IMR-90 (cell line): ENCODE results near the gene EXOC4. TPM values are rescaled to one million over a fixed set of nuclear protein-coding genes. Genes with fewer than 3 reads are reported as not detected.

Source experiments
- ATAC-seq: fragments of 200-7000 bp; cut with Tn5 transposase; 2 replicates; pipeline ENCODE4 v1.9.1; 2020; ENCODE audit warnings: low read depth, mild to moderate bottlenecking, moderate library complexity
- BruUV-seq: library from RNA; stranded (reverse); fragments of 400-500 nt; replicated peaks from 2 replicates; lab custom pipeline; 2021; lab: Mats Ljungman, UMichigan
- CTCF ChIA-PET: fragments of 300-600 bp; formaldehyde crosslinking; extraction: SDS; loops from one replicate; lab custom pipeline; 2021; ENCODE audit warnings: antibody characterized with exemption; lab: Yijun Ruan, JAX
- POLR2A ChIA-PET: fragments of 300-600 bp; sonication (Branson Sonifier 250); formaldehyde crosslinking; loops from one replicate; lab custom pipeline; 2022; ENCODE audit warnings: antibody characterized with exemption; ENCODE audit not compliant: unreplicated experiment; lab: Charles Lee
- DNase-seq: peaks from one replicate; pipeline ENCODE4 v3.0.0; 2013
- H2AFZ ChIP-seq: replicated peaks from 2 replicates; pipeline ENCODE3; 2013; ENCODE audit warnings: low read length, mild to moderate bottlenecking; ENCODE audit not compliant: poor library complexity
- H2AK5ac ChIP-seq: 2 replicates; pipeline ENCODE4 v1.6.1; 2013; ENCODE audit warnings: low read depth, low read length, inconsistent platforms
- H2AK9ac ChIP-seq: replicated peaks from 2 replicates; pipeline ENCODE3; 2013; ENCODE audit warnings: mild to moderate bottlenecking, low read depth, low read length, moderate library complexity; ENCODE audit not compliant: poor library complexity
- H2BK120ac ChIP-seq: 2 replicates; pipeline ENCODE4 v1.6.1; 2013; ENCODE audit warnings: low read depth, low read length, inconsistent platforms
- H2BK15ac ChIP-seq: 3 replicates; pipeline ENCODE4 v1.6.1; 2013; ENCODE audit warnings: low read depth, low read length, inconsistent platforms
- H2BK20ac ChIP-seq: 2 replicates; pipeline ENCODE4 v1.6.1; 2013; ENCODE audit warnings: low read depth, mild to moderate bottlenecking, inconsistent platforms, low read length, moderate library complexity
- H2BK5ac ChIP-seq: 2 replicates; pipeline ENCODE4 v1.6.1; 2013; ENCODE audit warnings: mild to moderate bottlenecking, low read depth, low read length, inconsistent platforms; ENCODE audit not compliant: poor library complexity, severe bottlenecking
- H3K14ac ChIP-seq: replicated peaks from 2 replicates; pipeline ENCODE4 v1.6.1; 2013; ENCODE audit warnings: low read depth, low read length, inconsistent platforms
- H3K18ac ChIP-seq: 2 replicates; pipeline ENCODE4 v1.6.1; 2013; ENCODE audit warnings: low read depth, low read length, control low read depth
- H3K23ac ChIP-seq: 2 replicates; pipeline ENCODE4 v1.6.1; 2013; ENCODE audit warnings: low read depth, low read length, inconsistent platforms
- H3K27ac ChIP-seq: 2 replicates; pipeline ENCODE4 v1.5.1; 2013; ENCODE audit warnings: mild to moderate bottlenecking, control low read depth, low read length; ENCODE audit not compliant: insufficient read depth
- H3K27me3 ChIP-seq: 2 replicates; pipeline ENCODE4 v1.6.1; 2013; ENCODE audit warnings: low read length; ENCODE audit not compliant: control insufficient read depth, insufficient read depth
- H3K36me3 ChIP-seq: 2 replicates; pipeline ENCODE4 v1.6.1; 2013; ENCODE audit warnings: low read length, mixed read lengths; ENCODE audit not compliant: control insufficient read depth, insufficient read depth
- H3K4ac ChIP-seq: 2 replicates; pipeline ENCODE4 v1.6.1; 2013; ENCODE audit warnings: low read depth, low read length, inconsistent platforms
- H3K4me1 ChIP-seq: 2 replicates; pipeline ENCODE4 v1.6.1; 2013; ENCODE audit warnings: low read length, mixed read lengths; ENCODE audit not compliant: control insufficient read depth, insufficient read depth
- H3K4me2 ChIP-seq: 2 replicates; pipeline ENCODE4 v1.6.1; 2013; ENCODE audit warnings: low read depth, mild to moderate bottlenecking, control low read depth, low read length, moderate library complexity
- H3K4me3 ChIP-seq: 2 replicates; pipeline ENCODE4 v1.5.1; 2013; ENCODE audit warnings: low read depth, mild to moderate bottlenecking, control low read depth, low read length, moderate library complexity; ENCODE audit not compliant: insufficient read depth
- H3K56ac ChIP-seq: 2 replicates; pipeline ENCODE4 v1.6.1; 2013; ENCODE audit warnings: low read length, inconsistent platforms; ENCODE audit not compliant: insufficient read depth; ENCODE audit errors: extremely low read depth
- H3K79me1 ChIP-seq, 2 experiments: 2 replicates each; pipeline ENCODE4 v1.6.1; 2013; ENCODE audit warnings: low read length in 2 of 2, inconsistent platforms in 1 of 2, low read depth in 1 of 2
- H3K9ac ChIP-seq: 2 replicates; pipeline ENCODE4 v1.6.1; 2013; ENCODE audit warnings: low read depth, low read length, control low read depth
- H3K9me1 ChIP-seq: 2 replicates; pipeline ENCODE4 v1.6.1; 2013; ENCODE audit warnings: low read length, inconsistent platforms; ENCODE audit not compliant: insufficient read depth
- H3K9me3 ChIP-seq: 2 replicates; pipeline ENCODE4 v1.6.1; 2013; ENCODE audit warnings: low read length; ENCODE audit not compliant: control insufficient read depth, insufficient read depth
- H4K20me1 ChIP-seq: 2 replicates; pipeline ENCODE4 v1.6.1; 2013; ENCODE audit warnings: low read length, inconsistent platforms; ENCODE audit not compliant: insufficient read depth
- H4K5ac ChIP-seq: 2 replicates; pipeline ENCODE4 v1.6.1; 2013; ENCODE audit warnings: mild to moderate bottlenecking, low read depth, low read length, control low read depth
- H4K8ac ChIP-seq, 2 experiments: 2 replicates each; pipeline ENCODE4 v1.6.1; 2013; ENCODE audit warnings: low read depth in 2 of 2, low read length in 2 of 2, control low read depth in 1 of 2, inconsistent platforms in 1 of 2
- H4K91ac ChIP-seq: 2 replicates; pipeline ENCODE4 v1.6.1; 2013; ENCODE audit warnings: low read depth, low read length, inconsistent platforms; ENCODE audit not compliant: insufficient read depth
- BHLHE40 ChIP-seq: fragments of 150-350 bp; IDR thresholded peaks from 2 replicates; pipeline ENCODE4 v1.6.1; 2016; ENCODE audit warnings: mild to moderate bottlenecking, low read depth, low read length
- CHD1 ChIP-seq: IDR thresholded peaks from 2 replicates; pipeline ENCODE4 v1.6.1; 2012; ENCODE audit warnings: low read depth, low read length, improper control_type of control experiment
- MAFK ChIP-seq: IDR thresholded peaks from 2 replicates; pipeline ENCODE4 v1.6.1; 2012; ENCODE audit warnings: low read depth, low read length, improper control_type of control experiment
- MAZ ChIP-seq: IDR thresholded peaks from 2 replicates; pipeline ENCODE4 v1.6.1; 2012; ENCODE audit warnings: low read depth, mild to moderate bottlenecking, low read length, improper control_type of control experiment, moderate library complexity, borderline replicate concordance
- NFE2L2 ChIP-seq: fragments of 150-350 bp; IDR thresholded peaks from 2 replicates; pipeline ENCODE4 v1.6.1; 2016; ENCODE audit warnings: low read depth, mild to moderate bottlenecking, low read length
- RAD21 ChIP-seq: IDR thresholded peaks from 2 replicates; pipeline ENCODE4 v1.6.1; 2012; ENCODE audit warnings: low read length, improper control_type of control experiment
- RCOR1 ChIP-seq: IDR thresholded peaks from 2 replicates; pipeline ENCODE4 v1.6.1; 2012; ENCODE audit warnings: mild to moderate bottlenecking, low read length, improper control_type of control experiment; ENCODE audit not compliant: insufficient replicate concordance
- SMC3 ChIP-seq: fragments of 150-350 bp; IDR thresholded peaks from 2 replicates; pipeline ENCODE4 v1.6.1; 2016; ENCODE audit warnings: low read depth, mild to moderate bottlenecking, antibody characterized with exemption, low read length, moderate library complexity
- WGBS, 2 experiments: methylation state at CpG; one replicate each; pipeline versions ENCODE4 v1.1.5 to v1.1.7; 2013; ENCODE audit warnings: missing lambda C conversion rate in 2 of 2; ENCODE audit not compliant: insufficient read length in 1 of 2; ENCODE audit errors: extremely low coverage in 2 of 2; 5-methylcytosine and 5-hydroxymethylcytosine counted together
- dilution Hi-C: fragments of 300-500 bp; cut with HindIII; formaldehyde crosslinking; loops from one replicate; pipeline ENCODE4 v1.14.3; 2018; ENCODE audit warnings: low sequenced_read_pairs; ENCODE audit not compliant: unreplicated experiment
- in situ Hi-C: fragments of 300-500 bp; cut with MboI; formaldehyde crosslinking; loops from 3 replicates; pipeline ENCODE4 v1.14.3; 2019; ENCODE audit warnings: low sequenced_read_pairs, inconsistent platforms, mixed read lengths
- intact Hi-C: fragments of 100-400 bp; cut with micrococcal nuclease; formaldehyde crosslinking; loops from 2 replicates; pipeline ENCODE4 v1.10.0; 2022
- polyA plus RNA-seq, 3 experiments: library from polyadenylated mRNA; depleted of rRNA; stranded (reverse); fragments of >200 nt; gene quantifications; 2 replicates each; pipeline ENCODE4 v1.2.3, GENCODE V29; 2012; ENCODE audit warnings: low replicate concordance in 1 of 3
- total RNA-seq: library from RNA; depleted of rRNA; stranded (reverse); fragments of >200 nt; gene quantifications from 2 replicates; pipeline ENCODE4 v1.2.3, GENCODE V29; 2012
- TF ChIP-seq, protein P1 (sequence below): conservative IDR thresholded peaks from 2 replicates; pipeline ENCODE4 v1.5.1; 2012; ENCODE audit warnings: mild to moderate bottlenecking, low read depth, low read length, improper control_type of control experiment
- TF ChIP-seq, protein P2 (sequence below): fragments of 150-350 bp; IDR thresholded peaks from 2 replicates; pipeline ENCODE4 v1.6.1; 2016; ENCODE audit warnings: low read depth, mild to moderate bottlenecking, low read length, moderate library complexity, borderline replicate concordance

The EXOC4 gene
- total and polyA plus RNA-seq, 2 of the 4 experiments (the other 2 are of a cell fraction) = 25.4 to 94.6 TPM

DNA sequence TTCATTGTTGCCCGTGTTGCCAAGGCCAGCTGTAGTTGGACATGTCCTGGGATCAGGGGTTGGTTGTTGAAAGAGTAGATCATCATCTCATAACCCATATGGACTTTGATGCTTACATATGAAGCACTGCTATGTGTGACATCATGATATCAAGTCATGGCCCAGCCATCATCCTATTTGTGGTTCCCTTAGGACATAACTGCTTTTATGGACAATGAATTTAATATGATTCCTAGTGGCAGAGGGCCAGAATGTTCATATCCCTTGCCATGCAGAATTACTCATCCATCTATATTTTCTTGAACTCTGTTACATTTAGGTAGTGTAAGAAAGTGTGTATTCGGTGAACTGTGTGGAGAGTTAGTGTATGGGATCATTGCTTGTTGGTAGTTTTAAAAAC is 530.4 kb downstream of the EXOC4 start:
- ChIA-PET CTCF (no interaction called here), POLR2A (no interaction called here)
- Histone ChIP-seq H3K79me1 (no peaks in the 10 kb centered on the region), H2BK5ac (no peak overlapping the region), H3K4me2 (no peak overlapping the region), H2BK20ac (no peak overlapping the region), H3K4me1 (no peaks in the 10 kb centered on the region), H3K23ac (no peak overlapping the region), H3K9ac (no peak overlapping the region), H2AK9ac (no peak overlapping the region), H2AFZ (no peak overlapping the region), H3K27me3 (no peaks in the 10 kb centered on the region), H3K14ac (no peak overlapping the region), H2BK15ac (no peak overlapping the region), H2AK5ac (no peak overlapping the region), H3K18ac (no peak overlapping the region), H4K91ac (no peak overlapping the region), H4K8ac (no peak overlapping the region), H3K27ac (no peak overlapping the region), H3K9me3 (no peaks in the 10 kb centered on the region), H2BK120ac (no peak overlapping the region), H3K9me1 (no peaks in the 10 kb centered on the region), H3K4ac (no peak overlapping the region), H3K36me3 (no peaks in the 10 kb centered on the region), H4K5ac (no peak overlapping the region), H3K56ac (no peak overlapping the region), H3K4me3 (no peak overlapping the region), H4K20me1 (no peaks in the 10 kb centered on the region)
- in situ Hi-C loops = no loop called here
- dilution Hi-C loops = no loop called here
- ATAC-seq (no peak), DNase-seq (peak; percentile 40)
- intact Hi-C loops = no loop called here
- no TSS peak for BruUV-seq
- no CpG with 5 or more reads among the region's 2 CpGs for WGBS, 2 experiments
- TF ChIP-seq MAZ = no peak
- TF ChIP-seq, protein P1, sequence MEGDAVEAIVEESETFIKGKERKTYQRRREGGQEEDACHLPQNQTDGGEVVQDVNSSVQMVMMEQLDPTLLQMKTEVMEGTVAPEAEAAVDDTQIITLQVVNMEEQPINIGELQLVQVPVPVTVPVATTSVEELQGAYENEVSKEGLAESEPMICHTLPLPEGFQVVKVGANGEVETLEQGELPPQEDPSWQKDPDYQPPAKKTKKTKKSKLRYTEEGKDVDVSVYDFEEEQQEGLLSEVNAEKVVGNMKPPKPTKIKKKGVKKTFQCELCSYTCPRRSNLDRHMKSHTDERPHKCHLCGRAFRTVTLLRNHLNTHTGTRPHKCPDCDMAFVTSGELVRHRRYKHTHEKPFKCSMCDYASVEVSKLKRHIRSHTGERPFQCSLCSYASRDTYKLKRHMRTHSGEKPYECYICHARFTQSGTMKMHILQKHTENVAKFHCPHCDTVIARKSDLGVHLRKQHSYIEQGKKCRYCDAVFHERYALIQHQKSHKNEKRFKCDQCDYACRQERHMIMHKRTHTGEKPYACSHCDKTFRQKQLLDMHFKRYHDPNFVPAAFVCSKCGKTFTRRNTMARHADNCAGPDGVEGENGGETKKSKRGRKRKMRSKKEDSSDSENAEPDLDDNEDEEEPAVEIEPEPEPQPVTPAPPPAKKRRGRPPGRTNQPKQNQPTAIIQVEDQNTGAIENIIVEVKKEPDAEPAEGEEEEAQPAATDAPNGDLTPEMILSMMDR = no peak
- no peak for TF ChIP-seq NFE2L2
- TF ChIP-seq, protein P2, sequence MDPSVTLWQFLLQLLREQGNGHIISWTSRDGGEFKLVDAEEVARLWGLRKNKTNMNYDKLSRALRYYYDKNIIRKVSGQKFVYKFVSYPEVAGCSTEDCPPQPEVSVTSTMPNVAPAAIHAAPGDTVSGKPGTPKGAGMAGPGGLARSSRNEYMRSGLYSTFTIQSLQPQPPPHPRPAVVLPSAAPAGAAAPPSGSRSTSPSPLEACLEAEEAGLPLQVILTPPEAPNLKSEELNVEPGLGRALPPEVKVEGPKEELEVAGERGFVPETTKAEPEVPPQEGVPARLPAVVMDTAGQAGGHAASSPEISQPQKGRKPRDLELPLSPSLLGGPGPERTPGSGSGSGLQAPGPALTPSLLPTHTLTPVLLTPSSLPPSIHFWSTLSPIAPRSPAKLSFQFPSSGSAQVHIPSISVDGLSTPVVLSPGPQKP = no peak
- no peak for TF ChIP-seq SMC3
- no peak for TF ChIP-seq RCOR1
- TF ChIP-seq MAFK = no peak
- TF ChIP-seq CHD1 = no peak
- TF ChIP-seq BHLHE40 = no peak
- TF ChIP-seq RAD21 = no peak
